NT2/D1 (cell line): ENCODE measurements around the gene JMJD8.

Experiments
- SUZ12 ChIP-seq: IDR thresholded peaks from 2 replicates; pipeline ENCODE4 v1.6.1; 2011; ENCODE audit not compliant: insufficient read length, insufficient read depth; ENCODE audit errors: extremely low read depth
- YY1 ChIP-seq: IDR thresholded peaks from 2 replicates; pipeline ENCODE4 v1.6.1; 2011; ENCODE audit not compliant: insufficient read length, insufficient read depth
- ZNF274 ChIP-seq: IDR thresholded peaks from 2 replicates; pipeline ENCODE4 v1.6.1; 2011; ENCODE audit warnings: mild to moderate bottlenecking, low read depth, low read length

GRCh38 chr16:689175-689897 is 5.2 kb upstream of the JMJD8 start:
- TF ChIP-seq YY1 (no peak), SUZ12 (no peak), ZNF274 (no peak)
